ENCODE data around the gene CELF1.

- TF ChIP-seq, protein P1, sequence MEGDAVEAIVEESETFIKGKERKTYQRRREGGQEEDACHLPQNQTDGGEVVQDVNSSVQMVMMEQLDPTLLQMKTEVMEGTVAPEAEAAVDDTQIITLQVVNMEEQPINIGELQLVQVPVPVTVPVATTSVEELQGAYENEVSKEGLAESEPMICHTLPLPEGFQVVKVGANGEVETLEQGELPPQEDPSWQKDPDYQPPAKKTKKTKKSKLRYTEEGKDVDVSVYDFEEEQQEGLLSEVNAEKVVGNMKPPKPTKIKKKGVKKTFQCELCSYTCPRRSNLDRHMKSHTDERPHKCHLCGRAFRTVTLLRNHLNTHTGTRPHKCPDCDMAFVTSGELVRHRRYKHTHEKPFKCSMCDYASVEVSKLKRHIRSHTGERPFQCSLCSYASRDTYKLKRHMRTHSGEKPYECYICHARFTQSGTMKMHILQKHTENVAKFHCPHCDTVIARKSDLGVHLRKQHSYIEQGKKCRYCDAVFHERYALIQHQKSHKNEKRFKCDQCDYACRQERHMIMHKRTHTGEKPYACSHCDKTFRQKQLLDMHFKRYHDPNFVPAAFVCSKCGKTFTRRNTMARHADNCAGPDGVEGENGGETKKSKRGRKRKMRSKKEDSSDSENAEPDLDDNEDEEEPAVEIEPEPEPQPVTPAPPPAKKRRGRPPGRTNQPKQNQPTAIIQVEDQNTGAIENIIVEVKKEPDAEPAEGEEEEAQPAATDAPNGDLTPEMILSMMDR (IDR thresholded peaks at IDR 0.05; ENCODE audit: low read length): no peak
- no peak for TF ChIP-seq EZH2 (IDR thresholded peaks at IDR 0.05; ENCODE audit: borderline replicate concordance, low read length)
Observed at GRCh38 chr11:47529951-47530350, 23.0 kb downstream of the CELF1 start.
